Measurements from ENCODE around the gene TTC23L.

- no peak for TF ChIP-seq USF2 (IDR thresholded peaks at IDR 0.05)
- TF ChIP-seq SMC3 (IDR thresholded peaks at IDR 0.05), result no peak
- no peak for TF ChIP-seq RFX5 (IDR thresholded peaks at IDR 0.05)
- TF ChIP-seq ZFP36 (IDR thresholded peaks at IDR 0.05; ENCODE audit: borderline replicate concordance, partially characterized antibody), result no peak
- TF ChIP-seq MAX (IDR thresholded peaks at IDR 0.05), result no peak
- TF ChIP-seq FOXS1 (CRISPR knock-in tag; IDR thresholded peaks at IDR 0.05), result no peak
- no peak for TF ChIP-seq POLR2A (IDR thresholded peaks at IDR 0.05; ENCODE audit: low read length)
- no peak for TF ChIP-seq CTCF (IDR thresholded peaks at IDR 0.05)
- no peak for TF ChIP-seq MYC (IDR thresholded peaks at IDR 0.05; ENCODE audit: borderline replicate concordance, low read length)
- no peak for TF ChIP-seq EP300 (IDR thresholded peaks at IDR 0.05)
These were observed 3.6 kb downstream of the TTC23L start for GRCh38 chr5:34842554-34842953.
